Heart left ventricle (tissue), 16 donors: ENCODE results near the gene RPL7A. TPM values are rescaled to one million over a fixed set of nuclear protein-coding genes. Genes with fewer than 3 reads are reported as not detected.

Experiments
- ATAC-seq, 4 donors: fragments of 200-7000 bp; cut with Tn5 transposase; one replicate each; pipeline ENCODE4 v1.9.1; 2020 to 2022; ENCODE audit warnings: moderate library complexity in 4 of 4, mild to moderate bottlenecking in 3 of 4, moderate number of reproducible peaks in 1 of 4
- DNase-seq, 5 donors: peaks; one replicate each; pipeline ENCODE4 v3.0.0-alpha.2; 2020
- H3K27ac ChIP-seq, 12 donors: fragments of 200-600 bp; sonication (generic) in 4 of 12; one replicate each; pipeline versions ENCODE4 v1.5.0 to v1.8.0; 2016 to 2022; ENCODE audit warnings: mild to moderate bottlenecking in 2 of 12
- H3K27me3 ChIP-seq, 9 donors: fragments of 200-600 bp; sonication (generic) in 2 of 9; one replicate each; pipeline versions ENCODE4 v1.5.1 to v1.8.0; 2016 to 2022; ENCODE audit warnings: mild to moderate bottlenecking in 3 of 9
- H3K36me3 ChIP-seq, 9 donors: fragments of 200-600 bp; sonication (generic) in 2 of 9; one replicate each; pipeline versions ENCODE4 v1.5.0 to v1.8.0; 2018 to 2022; ENCODE audit warnings: mild to moderate bottlenecking in 2 of 9
- H3K4me1 ChIP-seq, 12 donors: fragments of 200-600 bp; sonication (generic) in 4 of 12; one replicate each; pipeline versions ENCODE4 v1.5.0 to v1.8.0; 2016 to 2022; ENCODE audit warnings: mild to moderate bottlenecking in 3 of 12
- H3K4me3 ChIP-seq, 12 donors: fragments of 200-600 bp; sonication (generic) in 4 of 12; one replicate each; pipeline versions ENCODE4 v1.5.0 to v1.8.0; 2017 to 2022; ENCODE audit warnings: mild to moderate bottlenecking in 9 of 12, moderate library complexity in 4 of 12
- H3K9me3 ChIP-seq, 12 donors: fragments of 200-600 bp; sonication (generic) in 4 of 12; one replicate each; pipeline versions ENCODE4 v1.5.0 to v1.8.0; 2016 to 2022; ENCODE audit warnings: mild to moderate bottlenecking in 1 of 12
- POLR2A ChIP-seq, 2 donors: fragments of 450-650 bp; IDR thresholded peaks; one replicate each; pipeline ENCODE4 v1.6.1; 2017; ENCODE audit warnings: antibody characterized with exemption in 2 of 2, mild to moderate bottlenecking in 2 of 2, moderate library complexity in 2 of 2
- WGBS, 4 donors: extraction: QIAGEN DNeasy Blood & Tissue Kit in 2 of 4; methylation state at CpG; one replicate each; pipeline versions ENCODE4 v1.1.5 to v1.1.7; 2013 to 2018; 5-methylcytosine and 5-hydroxymethylcytosine counted together
- intact Hi-C, 10 donors: fragments of 100-400 bp; cut with DNase I; formaldehyde crosslinking; loops; one replicate each; pipeline versions ENCODE4 v1.11.1 to v1.14.2; 2022
- polyA plus RNA-seq, 2 donors: library from polyadenylated mRNA; stranded (reverse); fragments of 200-250 nt; gene quantifications; one replicate each; pipeline ENCODE4 v1.2.3, GENCODE V29; 2013
- total RNA-seq, 9 donors: library from RNA; depleted of rRNA in 2 of 9; stranded (reverse); fragments of >200 nt in 2 of 9; fragmentation: NEBNext Ultra II Directional in 3 of 9; extraction: Animal tissue kit (Norgen Biotek cat#: 25700) in 3 of 9; gene quantifications; one replicate each; pipeline versions ENCODE4 v1.1.0 to v1.2.4, GENCODE V29; 2016 to 2023
- TF ChIP-seq, protein P1 (sequence below), 12 donors: fragments of 200-600 bp; sonication (generic) in 4 of 12; IDR thresholded peaks; one replicate each; pipeline versions ENCODE4 v1.5.0 to v1.8.0; 2018 to 2022; ENCODE audit warnings: antibody characterized with exemption in 12 of 12, mild to moderate bottlenecking in 5 of 12
- donor health status: ischemic (EF 13 %, LVEDD 7.1; RV severe dilation, severe dysfunction).
- donor health status: healthy with polysubstance abuse.
- donor health status: DM: no; HTN: yes; CAD: no.
- donor health status: DM: no; HTN: no; CAD: no.
- donor health status: ischemic (EF 25% LVEDD 6.9; RV normal size, moderate dysfunction).
- donor health status: ischemic (EF 25% LVEDD 5.7; RV mildly dilated, moderate dysfunction).
- donor health status: healthy.
- donor health status: DM: yes; HTN: yes; CAD: no.
- donor health status: ischemic (EF 35%, LVEDD 5.7; RV mildly dilated, moderate dysfunction).
- donor health status: nonischemic (EF 11% LVEDD 7.7; RV severe dilation, severe dysfunction).
- donor health status: DM: yes; HTN: yes; CAD: no.
- donor health status: PGD.
- donor health status: ischemic (EF 29% LVEDD 5.4; RV normal size, mild dysfunction).
- donor health status: nonischemic (EF 23%, LVEDD 6.1; RV moderate dilation, normal function).

RPL7A gene
- total and polyA plus RNA-seq, 11 donors, result 845 to 2,727 (median 1,045) TPM

GRCh38 chr9:133320421-133320881 lies 27.6 kb upstream of the RPL7A start:
- no peak overlapping the region for H3K4me3 ChIP-seq
- H3K9me3 ChIP-seq, result no peaks in the 10 kb centered on the region
- H3K4me1 ChIP-seq, result no peaks in the 10 kb centered on the region
- intact Hi-C loops, result loop anchor here in 1 of 10 donors (10.0 kb wide), 1 partner anchor 46 kb away; the partner anchor contains the start of gene ABO
- H3K36me3 ChIP-seq, result no peaks in the 10 kb centered on the region
- H3K27ac ChIP-seq, result no peak overlapping the region
- ATAC-seq (no peak), DNase-seq (no peak)
- 67 to 80% (median 79%) methylated on average over 8 to 13 of the region's 13 CpGs for WGBS, 4 donors
- no peaks in the 10 kb centered on the region for H3K27me3 ChIP-seq
- TF ChIP-seq, protein P1, sequence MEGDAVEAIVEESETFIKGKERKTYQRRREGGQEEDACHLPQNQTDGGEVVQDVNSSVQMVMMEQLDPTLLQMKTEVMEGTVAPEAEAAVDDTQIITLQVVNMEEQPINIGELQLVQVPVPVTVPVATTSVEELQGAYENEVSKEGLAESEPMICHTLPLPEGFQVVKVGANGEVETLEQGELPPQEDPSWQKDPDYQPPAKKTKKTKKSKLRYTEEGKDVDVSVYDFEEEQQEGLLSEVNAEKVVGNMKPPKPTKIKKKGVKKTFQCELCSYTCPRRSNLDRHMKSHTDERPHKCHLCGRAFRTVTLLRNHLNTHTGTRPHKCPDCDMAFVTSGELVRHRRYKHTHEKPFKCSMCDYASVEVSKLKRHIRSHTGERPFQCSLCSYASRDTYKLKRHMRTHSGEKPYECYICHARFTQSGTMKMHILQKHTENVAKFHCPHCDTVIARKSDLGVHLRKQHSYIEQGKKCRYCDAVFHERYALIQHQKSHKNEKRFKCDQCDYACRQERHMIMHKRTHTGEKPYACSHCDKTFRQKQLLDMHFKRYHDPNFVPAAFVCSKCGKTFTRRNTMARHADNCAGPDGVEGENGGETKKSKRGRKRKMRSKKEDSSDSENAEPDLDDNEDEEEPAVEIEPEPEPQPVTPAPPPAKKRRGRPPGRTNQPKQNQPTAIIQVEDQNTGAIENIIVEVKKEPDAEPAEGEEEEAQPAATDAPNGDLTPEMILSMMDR (IDR thresholded peaks at IDR 0.05), result no peak
- no peak for TF ChIP-seq POLR2A (IDR thresholded peaks at IDR 0.05)

- ATAC-seq (no peak), DNase-seq (no peak)
- TF ChIP-seq, protein P1 (IDR thresholded peaks at IDR 0.05), result no peak
- TF ChIP-seq POLR2A (IDR thresholded peaks at IDR 0.05), result no peak
- no peaks in the 10 kb centered on the region for H3K36me3 ChIP-seq
- no peaks in the 10 kb centered on the region for H3K4me1 ChIP-seq
- no peak overlapping the region for H3K4me3 ChIP-seq
- H3K9me3 ChIP-seq, result no peaks in the 10 kb centered on the region
- no peaks in the 10 kb centered on the region for H3K27me3 ChIP-seq
- H3K27ac ChIP-seq, result no peak overlapping the region
- intact Hi-C loops, result loop anchor here in 1 of 10 donors (10.0 kb wide), 1 partner anchor 47 kb away; the partner anchor contains the start of gene ABO
- WGBS, 4 donors, result 54 to 70% (median 66%) methylated on average over 13 of the region's 13 CpGs
Observed at GRCh38 chr9:133321411-133321935, 26.5 kb upstream of the RPL7A start.

GRCh38 chr9:133322701-133323100 lies 25.3 kb upstream of the RPL7A start:
- Histone ChIP-seq H3K27ac (no peak overlapping the region), H3K9me3 (no peaks in the 10 kb centered on the region), H3K4me3 (no peak overlapping the region), H3K4me1 (no peaks in the 10 kb centered on the region), H3K36me3 (no peaks in the 10 kb centered on the region), H3K27me3 (no peaks in the 10 kb centered on the region)
- intact Hi-C loops, result loop anchor here in 1 of 10 donors (10.0 kb wide), 1 partner anchor 48 kb away; the partner anchor contains the start of gene ABO
- TF ChIP-seq, protein P1 (IDR thresholded peaks at IDR 0.05), result no peak
- no peak for TF ChIP-seq POLR2A (IDR thresholded peaks at IDR 0.05)
- ATAC-seq (no peak), DNase-seq (no peak)
- 78 to 85% (median 83%) methylated on average over 14 of the region's 14 CpGs for WGBS, 4 donors

GRCh38 chr9:133323211-133323610 lies 24.8 kb upstream of the RPL7A start:
- no peaks in the 10 kb centered on the region for H3K27me3 ChIP-seq
- H3K9me3 ChIP-seq, result no peaks in the 10 kb centered on the region
- H3K36me3 ChIP-seq, result no peaks in the 10 kb centered on the region
- 80 to 84% (median 81%) methylated on average over 10 of the region's 10 CpGs for WGBS, 4 donors
- intact Hi-C loops, result loop anchor here in 1 of 10 donors (10.0 kb wide), 1 partner anchor 48 kb away; the partner anchor contains the start of gene ABO
- H3K4me1 ChIP-seq, result no peaks in the 10 kb centered on the region
- no peak for TF ChIP-seq POLR2A (IDR thresholded peaks at IDR 0.05)
- TF ChIP-seq, protein P1 (IDR thresholded peaks at IDR 0.05), result no peak
- DNase-seq (no peak), ATAC-seq (no peak)
- H3K4me3 ChIP-seq, result no peak overlapping the region
- H3K27ac ChIP-seq, result no peak overlapping the region
